ENCODE data around the gene POC1B.

Gene POC1B

DNA sequence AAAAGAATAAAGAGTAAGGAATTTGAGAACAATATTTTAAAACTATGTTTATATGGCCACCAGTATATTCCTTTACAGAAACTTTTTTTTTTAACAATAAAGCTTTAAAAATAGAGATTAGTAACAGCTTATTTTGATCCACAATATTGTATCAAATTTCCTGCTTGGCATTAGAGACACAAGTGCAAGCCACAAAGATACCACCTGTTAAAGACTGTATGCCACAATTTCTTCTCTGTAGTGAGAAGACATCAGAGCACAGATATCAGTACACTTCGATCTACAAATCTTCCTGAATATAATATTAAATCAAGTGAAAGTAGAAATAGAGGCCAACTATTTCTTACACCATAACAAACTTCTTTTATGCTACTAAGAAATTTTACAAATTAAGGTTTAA, 69.3 kb downstream of the POC1B start:
- Histone ChIP-seq H3K9me3 (ENCODE audit: low read depth, low read length) (no peaks in the 10 kb centered on the region), H3K9ac (ENCODE audit: insufficient read length) (no peak overlapping the region), H3K27ac (no peak overlapping the region), H3K36me3 (ENCODE audit: insufficient read depth, low read length) (no peaks in the 10 kb centered on the region), H3K4me3 (no peak overlapping the region)
- DNase-seq (ENCODE audit: low read depth, low spot score) = no peak
- TF ChIP-seq FOXP2 (optimal IDR thresholded peaks at IDR 0.05; ENCODE audit: control extremely low read depth, extremely low read length, insufficient read depth) (no peak), POLR2AphosphoS5 (IDR thresholded peaks at IDR 0.05; ENCODE audit: borderline replicate concordance, low read depth, low read length) (no peak), EZH2 (IDR thresholded peaks at IDR 0.05) (no peak)

- TF ChIP-seq POLR2AphosphoS5 (IDR thresholded peaks at IDR 0.05; ENCODE audit: borderline replicate concordance, low read depth, low read length) (no peak), FOXP2 (optimal IDR thresholded peaks at IDR 0.05; ENCODE audit: control extremely low read depth, extremely low read length, insufficient read depth) (no peak), EZH2 (IDR thresholded peaks at IDR 0.05) (no peak)
- Histone ChIP-seq H3K4me3 (no peak overlapping the region), H3K9me3 (ENCODE audit: low read depth, low read length) (no peaks in the 10 kb centered on the region), H3K27ac (no peak overlapping the region), H3K9ac (ENCODE audit: insufficient read length) (no peak overlapping the region), H3K36me3 (ENCODE audit: insufficient read depth, low read length) (peaks cover 3% of the 10 kb centered on the region; the same call in 1 of the 2 replicates)
- no peak for DNase-seq (ENCODE audit: low read depth, low spot score)
These were observed 71.6 kb downstream of the POC1B start for GRCh38 chr12:89454080-89454848.

- Histone ChIP-seq H3K4me3 (no peak overlapping the region), H3K27ac (no peak overlapping the region), H3K9me3 (ENCODE audit: low read depth, low read length) (no peaks in the 10 kb centered on the region), H3K9ac (ENCODE audit: insufficient read length) (no peak overlapping the region), H3K36me3 (ENCODE audit: insufficient read depth, low read length) (peaks cover 3% of the 10 kb centered on the region; the same call in 1 of the 2 replicates)
- no peak for DNase-seq (ENCODE audit: low read depth, low spot score)
- no peak for TF ChIP-seq FOXP2 (optimal IDR thresholded peaks at IDR 0.05; ENCODE audit: control extremely low read depth, extremely low read length, insufficient read depth)
These were observed 72.5 kb downstream of the POC1B start for GRCh38 chr12:89453121-89453978.

DNA sequence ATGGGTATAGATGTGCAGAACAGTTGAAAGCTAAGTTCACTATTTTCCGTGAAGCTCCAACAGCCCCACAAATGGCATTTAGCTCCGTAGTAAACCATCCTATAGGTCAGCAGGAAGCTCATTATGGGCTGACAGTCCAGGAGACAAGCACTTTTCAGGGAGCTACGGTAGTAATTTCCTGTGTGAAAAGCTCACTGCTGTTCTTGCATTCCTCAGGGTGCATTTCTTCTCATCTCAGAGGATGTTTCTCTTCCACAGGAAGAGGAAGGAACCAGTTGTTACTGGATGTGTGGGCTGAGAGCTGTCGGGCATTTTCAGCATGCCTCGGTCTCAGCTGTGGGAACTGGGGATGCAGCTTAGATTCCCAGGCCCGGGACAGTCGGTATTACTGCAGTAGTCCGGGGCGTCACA, 74.0 kb downstream of the POC1B start:
- peak overlapping the region; percentile 51 for H3K4me3 ChIP-seq
- H3K36me3 ChIP-seq (ENCODE audit: insufficient read depth, low read length) = peaks cover 3% of the 10 kb centered on the region; the same call in 1 of the 2 replicates
- H3K9me3 ChIP-seq (ENCODE audit: low read depth, low read length) = no peaks in the 10 kb centered on the region
- peak overlapping the region; percentile 90; the same call in 1 of the 2 replicates for H3K27ac ChIP-seq
- no peak for TF ChIP-seq EZH2 (IDR thresholded peaks at IDR 0.05)
- TF ChIP-seq POLR2AphosphoS5 (IDR thresholded peaks at IDR 0.05; ENCODE audit: borderline replicate concordance, low read depth, low read length) = peak; percentile 63; the same call in 1 of the 2 replicates
- peak; percentile 78 for TF ChIP-seq FOXP2 (optimal IDR thresholded peaks at IDR 0.05; ENCODE audit: control extremely low read depth, extremely low read length, insufficient read depth)
- H3K9ac ChIP-seq (ENCODE audit: insufficient read length) = no peak overlapping the region
- DNase-seq (ENCODE audit: low read depth, low spot score) = peak; percentile 68

- H3K36me3 ChIP-seq (ENCODE audit: insufficient read depth, low read length) = peaks cover 3% of the 10 kb centered on the region; the same call in 1 of the 2 replicates
- DNase-seq (ENCODE audit: low read depth, low spot score) = peak; percentile 76
- peak overlapping the region; percentile 90 for H3K27ac ChIP-seq
- H3K9ac ChIP-seq (ENCODE audit: insufficient read length) = no peak overlapping the region
- peak overlapping the region; percentile 51 for H3K4me3 ChIP-seq
- no peaks in the 10 kb centered on the region for H3K9me3 ChIP-seq (ENCODE audit: low read depth, low read length)
- TF ChIP-seq POLR2AphosphoS5 (IDR thresholded peaks at IDR 0.05; ENCODE audit: borderline replicate concordance, low read depth, low read length) (no peak), EZH2 (IDR thresholded peaks at IDR 0.05) (no peak), FOXP2 (optimal IDR thresholded peaks at IDR 0.05; ENCODE audit: control extremely low read depth, extremely low read length, insufficient read depth) (no peak)
These were observed 74.9 kb downstream of the POC1B start for GRCh38 chr12:89450907-89451306.

DNA sequence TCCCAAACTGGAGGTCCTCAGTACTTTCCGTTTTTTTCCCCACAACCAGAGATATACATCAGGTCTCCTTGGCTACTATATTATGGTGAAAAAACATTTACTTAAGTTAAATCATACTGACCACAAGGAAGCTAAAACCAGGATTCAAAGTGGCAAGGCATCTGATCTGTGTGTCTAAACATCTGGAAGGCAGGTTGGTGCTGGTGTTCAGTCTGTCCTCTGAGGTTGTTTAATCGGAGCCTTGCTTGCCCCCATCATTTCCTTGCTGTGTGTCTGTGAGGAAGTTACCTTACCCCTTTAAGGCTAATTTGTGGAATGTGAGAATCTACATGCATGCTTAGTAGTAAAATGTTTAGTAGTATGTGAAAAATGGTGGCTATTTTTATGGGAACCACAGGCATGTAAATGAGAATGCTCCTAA, 76.9 kb downstream of the POC1B start:
- TF ChIP-seq POLR2AphosphoS5 (IDR thresholded peaks at IDR 0.05; ENCODE audit: borderline replicate concordance, low read depth, low read length) (no peak), FOXP2 (optimal IDR thresholded peaks at IDR 0.05; ENCODE audit: control extremely low read depth, extremely low read length, insufficient read depth) (no peak), EZH2 (IDR thresholded peaks at IDR 0.05) (no peak)
- Histone ChIP-seq H3K36me3 (ENCODE audit: insufficient read depth, low read length) (peaks cover 3% of the 10 kb centered on the region; the same call in 1 of the 2 replicates), H3K9me3 (ENCODE audit: low read depth, low read length) (no peaks in the 10 kb centered on the region), H3K4me3 (no peak overlapping the region), H3K27ac (no peak overlapping the region), H3K9ac (ENCODE audit: insufficient read length) (no peak overlapping the region)
- no peak for DNase-seq (ENCODE audit: low read depth, low spot score)

- no peak overlapping the region for H3K4me3 ChIP-seq
- DNase-seq (ENCODE audit: low read depth, low spot score) = no peak
- TF ChIP-seq POLR2AphosphoS5 (IDR thresholded peaks at IDR 0.05; ENCODE audit: borderline replicate concordance, low read depth, low read length) = no peak
- TF ChIP-seq EZH2 (IDR thresholded peaks at IDR 0.05) = no peak
- TF ChIP-seq FOXP2 (optimal IDR thresholded peaks at IDR 0.05; ENCODE audit: control extremely low read depth, extremely low read length, insufficient read depth) = no peak
- H3K36me3 ChIP-seq (ENCODE audit: insufficient read depth, low read length) = peaks cover 3% of the 10 kb centered on the region; the same call in 1 of the 2 replicates
- H3K27ac ChIP-seq = no peak overlapping the region
- H3K9me3 ChIP-seq (ENCODE audit: low read depth, low read length) = no peaks in the 10 kb centered on the region
- H3K9ac ChIP-seq (ENCODE audit: insufficient read length) = no peak overlapping the region
These were observed 77.3 kb downstream of the POC1B start for GRCh38 chr12:89448526-89448925.

DNA sequence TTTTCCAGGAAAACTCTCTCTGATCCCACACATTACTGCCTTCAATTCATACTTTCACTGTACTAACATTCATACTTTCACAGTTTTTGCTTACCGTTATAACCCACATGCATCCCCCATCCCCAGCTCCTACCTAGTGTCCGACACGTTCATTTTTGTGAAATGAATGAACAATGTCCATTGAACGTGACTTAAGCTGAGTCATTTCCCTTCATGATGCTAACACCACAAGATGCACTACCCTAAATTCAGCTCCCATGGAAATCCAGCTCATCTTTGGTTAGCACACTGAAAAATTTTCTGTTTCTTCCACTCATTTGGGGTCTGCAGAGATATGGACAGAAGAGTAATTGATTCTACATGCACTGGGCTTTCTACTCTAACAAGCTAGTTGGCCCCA, 85.9 kb downstream of the POC1B start:
- Histone ChIP-seq H3K27ac (no peak overlapping the region), H3K4me3 (no peak overlapping the region), H3K36me3 (ENCODE audit: insufficient read depth, low read length) (no peaks in the 10 kb centered on the region; the same call in 1 of the 2 replicates), H3K9me3 (ENCODE audit: low read depth, low read length) (no peaks in the 10 kb centered on the region), H3K9ac (ENCODE audit: insufficient read length) (no peak overlapping the region)
- DNase-seq (ENCODE audit: low read depth, low spot score) = no peak
- no peak for TF ChIP-seq EZH2 (IDR thresholded peaks at IDR 0.05)
- no peak for TF ChIP-seq POLR2AphosphoS5 (IDR thresholded peaks at IDR 0.05; ENCODE audit: borderline replicate concordance, low read depth, low read length)
- TF ChIP-seq FOXP2 (optimal IDR thresholded peaks at IDR 0.05; ENCODE audit: control extremely low read depth, extremely low read length, insufficient read depth) = no peak
